ENCODE data around the gene KIF18A.

KIF18A gene

DNA sequence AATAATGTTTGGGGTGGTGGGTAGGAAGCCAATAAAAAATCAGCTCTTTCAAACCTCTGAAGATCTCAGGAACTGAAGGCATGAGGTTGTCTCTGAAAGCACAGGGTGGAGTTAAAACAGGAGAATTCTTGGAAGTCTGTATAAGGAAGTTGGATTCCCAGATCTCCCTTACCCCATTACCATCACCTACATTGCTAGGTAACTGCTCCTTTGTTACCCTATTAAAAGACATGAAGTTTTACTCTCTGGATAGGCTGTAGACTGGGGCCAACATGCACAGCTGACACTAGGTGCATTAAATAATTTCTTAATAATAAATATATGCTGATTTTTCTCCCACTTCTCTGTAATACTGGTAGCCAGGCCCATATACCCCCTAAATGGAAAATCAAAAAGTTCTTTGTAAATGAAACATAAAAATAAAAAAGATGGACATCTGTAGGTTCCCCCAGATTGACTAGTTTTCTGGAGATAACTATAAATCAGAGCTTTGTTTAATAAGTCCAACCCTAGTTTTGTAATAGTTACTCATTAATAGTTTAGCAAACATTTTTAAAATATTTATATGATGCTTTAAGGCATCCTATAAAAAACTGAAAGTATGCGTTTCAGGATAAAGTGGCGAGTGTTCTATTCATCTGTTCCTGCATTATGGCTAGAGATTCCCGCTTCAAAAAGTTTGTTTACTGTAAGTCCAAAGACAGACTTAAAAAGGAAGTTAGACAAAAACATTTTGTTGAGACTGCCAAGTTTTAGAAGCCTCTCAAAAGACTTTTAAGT, 63.8 kb downstream of the KIF18A start:
- no peak for DNase-seq (ENCODE audit: low read depth, low spot score)

DNA sequence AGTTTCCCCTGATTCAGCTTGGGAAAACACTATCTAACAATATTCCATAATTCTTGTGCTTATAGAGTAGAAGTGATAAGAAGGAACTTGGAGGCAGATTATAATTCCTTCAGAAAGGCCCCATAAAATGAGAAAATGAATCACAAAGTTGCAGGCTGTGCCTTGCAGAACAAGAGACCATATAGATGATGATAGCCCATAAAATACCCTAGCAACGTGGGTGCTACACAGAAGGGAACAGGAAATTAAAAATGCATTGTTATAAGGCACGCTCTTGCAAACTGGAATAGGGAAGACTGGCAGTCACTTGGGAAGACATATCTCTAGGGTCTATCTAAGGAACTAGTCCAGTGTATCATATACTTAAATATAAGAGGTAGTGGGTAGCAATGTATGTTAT, 67.6 kb downstream of the KIF18A start:
- DNase-seq (ENCODE audit: low read depth, low spot score), result no peak

DNA sequence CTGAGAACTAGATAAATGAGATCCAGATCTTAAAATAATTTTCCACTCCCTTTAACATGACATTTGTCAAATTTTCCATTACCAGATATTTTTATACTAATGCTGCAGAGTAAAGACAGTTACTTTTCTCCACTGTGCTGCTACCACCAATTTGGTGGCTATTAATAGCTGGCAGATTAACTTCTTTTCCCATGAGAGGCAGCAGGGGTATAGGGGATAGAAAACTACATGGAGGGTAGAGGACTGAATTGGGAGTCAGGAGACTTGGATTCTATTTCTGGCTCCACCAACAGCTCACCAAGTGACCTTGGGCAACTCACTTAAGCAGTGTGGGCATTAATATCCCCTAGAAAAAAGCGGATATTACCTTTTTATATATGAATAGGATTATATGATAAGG, 69.2 kb downstream of the KIF18A start:
- no peak for DNase-seq (ENCODE audit: low read depth, low spot score)

DNA sequence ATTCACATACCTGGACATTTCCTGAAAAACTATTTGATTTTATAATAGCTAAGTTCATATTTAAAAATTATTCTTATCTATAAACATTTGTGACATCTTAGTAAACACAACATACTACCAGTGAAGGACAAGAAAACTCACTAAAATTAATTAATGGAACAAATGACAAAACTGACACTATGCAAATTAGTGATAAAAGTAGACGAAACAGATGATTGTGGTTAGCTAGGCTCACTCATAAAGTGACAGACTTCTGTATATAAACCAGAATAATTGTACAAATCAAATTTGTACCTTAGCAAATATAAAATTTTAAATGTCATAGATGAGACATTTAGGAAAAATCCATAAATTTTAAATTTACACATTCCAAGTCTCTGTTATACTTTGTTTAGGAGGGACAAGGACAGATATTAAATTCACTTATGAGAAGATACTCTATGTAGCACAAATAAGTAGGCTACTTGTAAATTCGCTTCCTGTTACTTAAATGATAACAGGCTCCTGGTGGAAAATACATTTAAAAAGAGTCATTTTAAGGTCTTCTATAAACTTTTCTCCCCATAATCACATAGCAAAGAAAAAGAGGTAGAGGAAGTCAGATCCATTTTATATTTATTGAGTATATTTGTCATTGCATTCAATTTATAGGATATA, 81.2 kb downstream of the KIF18A start:
- DNase-seq (ENCODE audit: low read depth, low spot score), result no peak

DNA sequence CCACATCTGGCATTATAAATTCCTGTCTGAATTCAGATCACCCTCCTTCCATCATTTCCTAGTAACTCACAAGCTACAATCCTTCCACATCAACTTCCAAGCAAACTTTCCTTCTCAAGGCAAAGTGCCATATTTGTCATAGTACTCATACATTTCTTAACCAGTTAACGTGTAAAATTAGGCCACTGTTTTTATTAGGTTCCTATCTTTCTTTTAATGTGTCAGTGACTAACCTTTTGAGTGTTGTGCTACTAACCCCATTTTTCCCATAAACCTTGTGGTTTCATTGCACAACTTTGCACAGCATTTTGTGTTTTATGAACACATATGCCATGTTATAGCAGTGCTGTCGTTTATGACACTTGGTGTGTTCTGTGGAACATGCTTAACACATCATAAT, 90.1 kb downstream of the KIF18A start:
- DNase-seq (ENCODE audit: low read depth, low spot score), result no peak

DNA sequence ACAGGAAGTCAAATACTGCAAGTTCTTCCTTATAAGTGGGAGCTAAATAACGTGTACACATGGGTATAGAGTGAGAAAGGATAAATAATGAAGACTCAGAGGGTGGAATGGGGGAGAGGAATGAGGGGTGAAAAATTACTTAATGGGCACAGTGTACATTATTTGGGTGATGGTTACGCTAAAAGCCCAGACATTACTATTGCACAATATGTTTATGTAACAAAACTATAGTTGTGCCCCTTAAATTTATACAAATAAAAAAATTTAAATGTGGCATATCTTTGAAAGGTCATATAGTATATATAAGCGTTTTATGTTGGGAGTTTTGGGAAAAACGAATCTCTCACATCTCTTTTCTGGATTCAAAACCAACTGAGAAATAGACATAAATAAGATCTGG, 96.1 kb downstream of the KIF18A start:
- DNase-seq (ENCODE audit: low read depth, low spot score), result no peak

DNA sequence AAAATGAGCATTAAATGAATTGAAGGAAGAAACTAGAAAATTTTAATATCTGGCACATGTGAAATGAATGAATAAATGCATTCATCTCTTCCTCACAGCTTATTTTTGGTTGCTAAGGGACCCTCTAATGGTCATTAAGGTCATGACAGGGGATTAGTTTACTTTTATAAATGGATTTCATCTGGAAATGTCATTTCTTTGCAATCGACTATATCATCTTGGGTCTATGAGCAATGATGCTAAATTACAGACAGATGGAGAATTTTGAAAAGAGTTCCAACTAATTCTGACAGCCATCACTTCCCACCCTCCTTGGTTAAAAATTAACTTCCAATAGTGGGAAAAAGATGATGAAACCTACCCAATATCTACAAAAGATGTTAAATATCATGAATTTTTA, 98.0 kb downstream of the KIF18A start:
- DNase-seq (ENCODE audit: low read depth, low spot score), result no peak

DNA sequence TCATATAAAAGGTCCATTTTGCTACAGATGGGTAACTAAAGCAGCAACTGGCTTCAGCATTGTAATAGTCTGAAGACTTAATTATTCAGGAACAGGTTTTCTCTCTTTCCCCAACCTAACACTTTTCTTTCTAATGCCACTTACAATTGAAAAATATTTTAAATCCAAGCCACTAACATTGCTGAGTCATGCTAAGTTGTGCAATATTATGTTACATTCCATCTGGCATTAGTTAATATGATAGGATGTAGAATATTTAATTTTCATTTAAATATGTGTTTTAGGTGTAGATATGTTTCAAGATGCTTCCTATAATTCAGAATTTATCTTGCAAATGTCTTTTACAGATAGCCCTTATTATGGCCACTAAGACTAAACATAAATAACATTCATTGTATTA, 98.6 kb downstream of the KIF18A start:
- no peak for DNase-seq (ENCODE audit: low read depth, low spot score)

DNA sequence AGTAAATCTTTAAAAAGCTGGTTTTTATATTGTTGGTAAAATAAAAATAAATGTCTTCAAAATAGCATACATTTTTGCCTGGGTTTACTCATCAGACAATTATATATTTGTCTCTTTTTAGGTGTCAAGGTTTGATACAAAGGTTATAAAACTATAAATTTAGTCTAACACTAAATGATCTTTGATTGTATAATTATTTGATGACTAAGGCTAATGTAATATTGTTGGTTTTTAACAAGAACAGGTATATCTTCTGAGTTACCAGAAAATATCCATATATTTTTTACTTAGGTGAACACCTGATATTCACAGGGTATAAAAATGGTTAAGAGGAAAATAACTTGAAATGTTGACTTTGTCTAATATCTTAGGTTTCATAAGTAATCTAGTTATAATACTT, 104.3 kb downstream of the KIF18A start:
- no peak for DNase-seq (ENCODE audit: low read depth, low spot score)

DNA sequence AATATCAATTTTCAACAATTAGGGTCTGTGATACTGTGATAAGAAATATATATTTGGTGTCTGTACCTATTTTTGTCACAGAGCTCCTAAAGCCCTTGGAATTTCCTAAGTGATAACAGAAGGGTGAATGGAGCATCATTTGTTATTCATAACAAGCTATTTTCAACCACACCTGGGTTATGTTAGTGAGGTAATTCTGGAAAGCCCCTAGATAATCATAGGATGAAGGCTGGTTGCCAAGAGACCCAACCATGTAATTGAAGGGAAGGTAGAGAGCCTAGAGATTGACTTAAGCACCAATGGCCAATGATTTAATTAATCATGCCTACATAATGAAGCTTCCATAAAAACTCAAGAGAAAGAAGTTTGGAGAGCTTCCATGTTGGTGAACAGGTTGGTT, 109.4 kb downstream of the KIF18A start:
- DNase-seq (ENCODE audit: low read depth, low spot score), result no peak

DNA sequence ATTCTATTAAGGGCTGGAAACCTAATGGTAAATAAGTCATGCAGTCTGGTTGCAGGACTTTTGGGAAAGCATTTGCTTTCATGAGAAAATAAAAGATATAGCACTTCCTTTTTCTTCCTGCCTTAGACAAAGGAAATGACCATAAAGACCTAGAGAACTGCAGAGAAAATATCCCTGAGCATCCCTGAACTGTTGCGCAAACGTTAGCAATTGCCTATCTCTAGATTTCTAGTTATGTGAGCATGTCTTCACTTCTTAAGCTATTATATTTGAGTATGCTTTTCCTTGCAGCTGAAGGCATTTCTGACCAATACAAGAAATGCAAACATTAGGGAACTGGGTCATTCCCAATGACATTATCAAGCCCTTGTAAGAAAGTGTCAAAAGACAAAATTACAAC, 110.6 kb downstream of the KIF18A start:
- no peak for DNase-seq (ENCODE audit: low read depth, low spot score)

DNA sequence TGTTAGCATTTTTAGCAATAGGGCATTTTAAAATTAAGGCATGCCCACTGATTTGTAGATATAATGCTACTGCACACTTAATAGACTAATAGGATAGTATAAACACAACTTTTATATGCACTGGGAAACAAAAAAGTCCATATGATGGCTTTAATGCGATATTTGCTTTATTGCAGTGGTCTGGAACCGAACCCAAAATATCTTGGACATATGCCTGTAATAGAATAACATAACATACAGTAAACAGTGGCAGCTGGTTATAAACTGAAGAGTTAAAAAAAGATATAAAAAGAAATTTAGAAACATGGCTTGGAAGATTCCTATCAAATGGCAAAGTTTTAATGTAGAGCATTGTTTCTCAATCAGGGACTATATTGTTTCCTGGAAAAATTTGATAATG, 111.9 kb downstream of the KIF18A start:
- DNase-seq (ENCODE audit: low read depth, low spot score), result no peak

DNA sequence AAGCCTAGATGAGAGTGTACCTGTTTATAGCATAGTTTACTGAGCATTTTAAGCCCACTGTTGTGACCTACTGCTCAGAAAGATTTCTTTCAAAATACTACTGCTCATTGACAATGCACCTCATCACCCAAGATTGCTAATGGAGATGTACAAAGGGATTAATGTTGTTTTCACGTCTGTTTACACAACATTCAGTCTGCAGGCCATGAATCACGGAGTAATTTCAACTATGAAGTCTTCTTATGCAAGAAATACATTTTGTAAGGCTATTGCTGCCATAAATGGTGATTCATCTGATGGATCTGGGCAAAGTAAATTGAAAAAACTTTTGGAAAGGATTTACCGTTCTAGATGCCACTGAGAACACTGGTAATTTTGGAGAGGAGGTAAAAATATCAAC, 112.9 kb downstream of the KIF18A start:
- DNase-seq (ENCODE audit: low read depth, low spot score), result no peak

DNA sequence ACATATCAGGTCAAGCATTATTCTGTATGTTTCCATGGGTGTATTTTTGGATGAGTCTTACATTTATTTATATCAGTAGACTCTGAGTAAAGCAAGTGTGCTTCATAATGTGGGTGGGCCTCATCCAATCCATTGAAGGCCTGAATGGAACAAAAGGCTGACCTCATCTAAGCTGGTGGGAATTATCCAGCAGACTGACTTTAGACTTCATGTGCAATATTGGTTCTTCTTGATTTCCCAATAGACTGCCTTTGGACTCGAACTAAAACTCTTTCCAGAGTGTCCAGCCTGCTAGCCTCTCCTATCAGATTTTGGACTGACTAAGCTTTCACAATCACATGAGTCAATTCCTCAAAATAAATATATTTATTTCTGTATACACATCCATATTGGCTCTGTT, 116.2 kb downstream of the KIF18A start:
- no peak for DNase-seq (ENCODE audit: low read depth, low spot score)

DNA sequence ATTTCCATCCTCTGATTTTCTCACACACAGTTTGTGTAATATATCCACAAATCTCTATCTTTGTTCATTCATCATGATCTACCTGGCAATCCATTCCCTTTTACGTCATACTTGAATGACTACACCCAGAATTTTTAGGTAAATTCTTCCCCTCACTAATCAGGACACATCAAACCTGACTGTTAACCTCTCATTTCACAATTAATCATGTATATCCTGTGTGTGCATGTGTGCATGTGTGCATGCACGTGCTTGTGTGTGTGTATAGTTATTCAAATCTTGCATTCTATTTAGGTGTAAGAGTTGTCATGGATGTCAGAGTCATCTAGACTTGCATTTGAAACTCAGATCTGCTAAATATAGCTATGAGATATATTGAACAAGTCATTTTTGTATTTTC, 130.4 kb downstream of the KIF18A start:
- DNase-seq (ENCODE audit: low read depth, low spot score), result no peak

DNA sequence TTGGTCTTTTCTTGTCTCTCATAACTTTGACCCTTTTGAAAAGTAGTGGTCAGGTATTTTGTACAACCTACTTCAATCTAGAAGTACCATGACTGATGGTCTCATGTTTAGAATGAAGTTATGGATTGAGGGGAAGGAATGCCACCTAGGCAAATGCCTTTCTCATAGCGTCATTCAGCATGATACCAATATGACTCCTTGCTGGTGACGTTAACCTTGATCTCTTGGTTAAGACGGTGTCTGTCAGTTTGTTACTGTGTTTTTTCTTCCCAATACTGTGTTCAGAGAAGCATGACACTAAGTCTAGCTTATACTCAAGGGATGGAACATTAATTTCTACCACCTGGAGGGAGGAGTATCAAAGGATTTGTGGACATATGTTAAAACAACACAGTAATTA, 130.9 kb downstream of the KIF18A start:
- DNase-seq (ENCODE audit: low read depth, low spot score), result no peak

DNA sequence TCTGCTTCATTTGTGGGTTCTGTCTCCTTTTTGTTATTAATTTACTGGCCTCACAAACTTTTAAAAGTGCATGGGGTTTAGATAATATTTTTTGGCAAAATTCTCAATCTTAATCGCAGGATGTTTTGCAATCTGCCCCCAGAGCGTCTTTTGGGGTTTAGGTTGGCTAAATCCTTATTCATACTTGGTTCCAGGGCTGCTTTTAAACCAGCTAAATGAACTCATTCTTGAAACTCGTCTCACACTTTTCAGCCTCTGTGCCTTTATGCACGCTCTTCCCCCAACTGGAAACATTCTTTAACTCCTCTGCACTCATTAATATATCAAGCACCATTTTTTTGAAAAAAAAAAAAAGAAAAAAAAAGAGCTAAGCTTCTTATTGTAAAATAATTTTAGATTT, 131.7 kb downstream of the KIF18A start:
- no peak for DNase-seq (ENCODE audit: low read depth, low spot score)

DNA sequence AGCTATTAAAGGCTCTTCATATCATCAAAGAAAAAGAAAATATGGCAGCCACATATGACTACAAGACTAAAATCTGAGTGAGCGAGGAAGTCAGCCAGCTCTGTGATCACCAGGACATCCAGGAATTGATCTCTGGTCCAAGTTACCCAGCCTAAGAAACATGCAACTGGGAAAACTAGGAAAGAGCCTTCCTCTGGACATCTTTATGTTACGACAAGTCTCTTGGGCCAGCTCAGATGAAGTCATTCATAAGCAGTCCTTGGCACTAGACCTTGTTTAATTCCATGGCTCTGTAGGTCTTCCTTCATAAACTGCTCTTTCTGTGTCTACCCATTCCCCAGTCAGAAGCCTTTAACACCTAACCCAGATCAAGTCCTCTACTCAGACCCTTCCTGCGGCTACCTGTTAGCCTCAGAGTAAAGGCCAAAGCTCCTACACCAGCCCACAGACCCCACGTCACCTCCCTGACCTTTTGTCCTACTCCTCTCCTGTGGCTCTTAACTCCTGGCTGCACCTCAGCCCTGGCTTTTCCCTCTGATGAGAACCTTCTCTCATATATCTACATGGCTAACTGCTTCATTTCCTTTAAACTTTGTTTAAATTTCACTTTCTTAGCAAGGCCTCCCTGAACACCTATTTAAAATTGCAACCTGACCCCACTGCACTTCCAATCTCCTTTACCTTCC, 134.0 kb downstream of the KIF18A start:
- no peak for DNase-seq (ENCODE audit: low read depth, low spot score)

DNA sequence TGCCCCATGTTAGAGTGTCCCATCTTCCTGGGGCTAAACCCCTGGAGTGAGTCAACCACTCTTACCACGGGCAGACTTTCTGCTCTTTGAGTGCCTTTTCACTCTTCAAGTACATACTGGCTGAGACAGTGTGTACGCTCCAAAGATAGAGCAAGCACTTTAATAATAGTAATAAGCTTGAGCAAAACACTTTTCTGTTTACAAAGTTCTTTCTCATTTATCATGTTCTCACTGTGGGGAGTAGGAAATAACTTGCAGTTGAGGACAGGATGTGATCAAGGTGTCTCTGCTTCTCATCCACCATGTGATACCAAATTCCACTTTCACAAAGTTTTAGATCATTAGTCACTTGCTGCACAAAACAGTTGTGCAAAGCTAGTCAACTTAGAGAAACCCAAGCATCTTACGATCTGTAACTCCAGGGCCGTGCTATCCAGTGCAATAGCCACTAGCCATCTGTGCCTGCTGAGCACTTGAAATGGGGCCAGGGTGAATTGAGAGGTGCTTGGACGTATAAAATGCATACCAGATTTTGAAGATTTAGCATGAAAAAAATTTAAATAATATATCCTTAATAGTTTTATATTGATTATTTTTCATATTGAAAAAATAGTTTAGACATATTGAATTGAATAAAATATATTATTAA, 135.3 kb downstream of the KIF18A start:
- no peak for DNase-seq (ENCODE audit: low read depth, low spot score)

DNA sequence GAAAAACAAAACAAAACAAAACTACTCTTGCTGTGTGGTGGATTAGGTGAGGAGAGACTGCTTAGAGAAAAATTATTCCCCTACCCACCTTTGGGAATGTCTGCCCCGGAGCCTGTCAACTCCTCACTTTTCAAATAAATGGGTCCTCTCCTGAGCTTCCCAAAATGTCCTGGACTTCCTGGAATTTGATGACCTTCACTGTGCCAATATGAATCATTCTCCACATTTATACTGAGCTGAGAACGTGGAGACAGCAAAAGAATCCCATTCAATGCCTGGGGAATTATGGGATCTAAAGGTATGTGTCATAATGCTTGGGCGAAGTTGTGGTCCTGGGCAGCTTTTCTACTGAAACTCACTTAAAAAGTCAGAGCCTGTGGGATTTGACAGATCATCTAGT, 136.8 kb downstream of the KIF18A start:
- no peak for DNase-seq (ENCODE audit: low read depth, low spot score)
